ENCODE measurements around the gene EFCAB6.

Gene EFCAB6

DNA sequence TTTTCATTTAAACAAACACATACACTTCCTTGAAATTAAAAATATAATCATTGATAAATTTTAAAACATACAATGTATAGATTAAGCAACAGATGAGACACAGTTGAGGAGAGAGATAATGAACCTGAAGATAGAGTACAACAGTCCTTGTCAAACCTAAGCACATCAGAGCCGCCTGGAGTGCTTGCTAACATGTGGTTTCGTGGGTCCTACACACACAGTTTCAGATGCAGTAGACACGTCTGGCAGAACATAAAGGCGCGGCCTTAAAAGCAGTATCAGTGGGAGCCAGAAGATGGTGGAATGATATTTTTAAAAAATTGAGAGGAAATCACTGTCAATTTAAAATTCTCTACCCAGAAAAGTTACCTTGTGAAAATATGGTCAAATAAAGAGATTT is 265.9 kb downstream of the EFCAB6 start:
- no peak overlapping the region for H3K4me2 ChIP-seq (ENCODE audit: low read length)
- TF ChIP-seq, protein P1, sequence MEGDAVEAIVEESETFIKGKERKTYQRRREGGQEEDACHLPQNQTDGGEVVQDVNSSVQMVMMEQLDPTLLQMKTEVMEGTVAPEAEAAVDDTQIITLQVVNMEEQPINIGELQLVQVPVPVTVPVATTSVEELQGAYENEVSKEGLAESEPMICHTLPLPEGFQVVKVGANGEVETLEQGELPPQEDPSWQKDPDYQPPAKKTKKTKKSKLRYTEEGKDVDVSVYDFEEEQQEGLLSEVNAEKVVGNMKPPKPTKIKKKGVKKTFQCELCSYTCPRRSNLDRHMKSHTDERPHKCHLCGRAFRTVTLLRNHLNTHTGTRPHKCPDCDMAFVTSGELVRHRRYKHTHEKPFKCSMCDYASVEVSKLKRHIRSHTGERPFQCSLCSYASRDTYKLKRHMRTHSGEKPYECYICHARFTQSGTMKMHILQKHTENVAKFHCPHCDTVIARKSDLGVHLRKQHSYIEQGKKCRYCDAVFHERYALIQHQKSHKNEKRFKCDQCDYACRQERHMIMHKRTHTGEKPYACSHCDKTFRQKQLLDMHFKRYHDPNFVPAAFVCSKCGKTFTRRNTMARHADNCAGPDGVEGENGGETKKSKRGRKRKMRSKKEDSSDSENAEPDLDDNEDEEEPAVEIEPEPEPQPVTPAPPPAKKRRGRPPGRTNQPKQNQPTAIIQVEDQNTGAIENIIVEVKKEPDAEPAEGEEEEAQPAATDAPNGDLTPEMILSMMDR (IDR thresholded peaks at IDR 0.05; ENCODE audit: low read depth, low read length, poor library complexity, severe bottlenecking): no peak
- no peak for TF ChIP-seq EZH2phosphoT487 (IDR thresholded peaks at IDR 0.05; ENCODE audit: borderline replicate concordance, low read length)
- no peaks in the 10 kb centered on the region for H3K4me1 ChIP-seq (ENCODE audit: control insufficient read depth, low read length)
- no peaks in the 10 kb centered on the region for H3F3A ChIP-seq (ENCODE audit: control insufficient read depth, insufficient read depth)
- no peaks in the 10 kb centered on the region for H4K20me1 ChIP-seq (ENCODE audit: control insufficient read depth, insufficient read depth, low read depth, low read length)
- H3K27ac ChIP-seq (ENCODE audit: low read depth, low read length): no peak overlapping the region
- H3K27me3 ChIP-seq (ENCODE audit: control insufficient read depth, low read length): no peaks in the 10 kb centered on the region
- no peak overlapping the region for H3K4me3 ChIP-seq (ENCODE audit: low read length)
- H3K9me3 ChIP-seq (ENCODE audit: control insufficient read depth, insufficient read depth, low read length): no peaks in the 10 kb centered on the region
- no peaks in the 10 kb centered on the region for H3K9me2 ChIP-seq (replicated peaks; ENCODE audit: control insufficient read depth, low read length)
- H3K36me3 ChIP-seq (ENCODE audit: control insufficient read depth, low read length): no peaks in the 10 kb centered on the region
- no peaks in the 10 kb centered on the region for H3K79me2 ChIP-seq (ENCODE audit: control insufficient read depth, low read length)

GRCh38 chr22:43544289-43544673 is 267.8 kb downstream of the EFCAB6 start:
- Histone ChIP-seq H3F3A (ENCODE audit: control insufficient read depth, insufficient read depth) (no peaks in the 10 kb centered on the region), H3K4me2 (ENCODE audit: low read length) (no peak overlapping the region), H3K27me3 (ENCODE audit: control insufficient read depth, low read length) (no peaks in the 10 kb centered on the region), H3K36me3 (ENCODE audit: control insufficient read depth, low read length) (no peaks in the 10 kb centered on the region), H3K9me2 (replicated peaks; ENCODE audit: control insufficient read depth, low read length) (no peaks in the 10 kb centered on the region), H3K4me3 (ENCODE audit: low read length) (no peak overlapping the region), H3K9me3 (ENCODE audit: control insufficient read depth, insufficient read depth, low read length) (no peaks in the 10 kb centered on the region), H3K4me1 (ENCODE audit: control insufficient read depth, low read length) (no peaks in the 10 kb centered on the region), H4K20me1 (ENCODE audit: control insufficient read depth, insufficient read depth, low read depth, low read length) (no peaks in the 10 kb centered on the region), H3K27ac (ENCODE audit: low read depth, low read length) (no peak overlapping the region), H3K79me2 (ENCODE audit: control insufficient read depth, low read length) (no peaks in the 10 kb centered on the region)
- TF ChIP-seq, protein P1 (IDR thresholded peaks at IDR 0.05; ENCODE audit: low read depth, low read length, poor library complexity, severe bottlenecking): no peak
- TF ChIP-seq EZH2phosphoT487 (IDR thresholded peaks at IDR 0.05; ENCODE audit: borderline replicate concordance, low read length): no peak

DNA sequence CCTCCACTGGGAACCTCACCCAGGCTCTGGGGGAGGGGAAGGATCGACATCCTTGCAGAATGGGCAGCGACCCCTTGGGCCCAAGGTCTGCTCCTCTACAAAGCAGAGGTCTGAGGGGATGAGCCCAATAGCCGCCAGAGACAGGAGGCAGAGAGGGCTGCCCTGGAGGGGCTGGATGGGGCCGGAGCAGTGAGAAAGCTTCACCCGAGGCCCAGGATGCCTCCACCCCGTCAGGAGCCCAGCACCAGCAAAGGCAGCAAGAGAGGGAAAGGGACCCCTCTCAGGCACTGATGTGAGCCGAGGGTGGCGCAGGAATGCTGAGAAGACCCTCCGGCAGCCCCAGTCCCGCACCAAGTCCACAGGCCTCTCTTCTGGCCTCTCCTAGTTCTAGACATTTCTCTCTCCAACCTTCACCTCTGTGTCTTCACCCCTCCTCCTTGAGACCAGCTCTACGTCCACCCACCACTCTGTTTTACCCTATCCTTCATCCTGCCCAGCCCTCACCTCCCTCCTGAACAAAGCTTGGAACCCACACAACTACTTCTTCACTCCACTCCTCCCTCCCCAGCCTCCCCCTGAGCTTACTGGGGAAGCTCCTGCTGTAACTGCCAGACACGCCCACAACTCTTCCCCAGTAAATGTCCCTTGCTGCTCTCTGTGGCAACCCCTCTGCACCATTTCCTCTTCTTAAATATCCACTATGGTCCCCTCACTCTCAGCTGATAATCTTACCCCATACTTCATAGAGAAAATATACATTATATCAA is 268.4 kb downstream of the EFCAB6 start:
- no peaks in the 10 kb centered on the region for H3K36me3 ChIP-seq (ENCODE audit: control insufficient read depth, low read length)
- H4K20me1 ChIP-seq (ENCODE audit: control insufficient read depth, insufficient read depth, low read depth, low read length): no peaks in the 10 kb centered on the region
- H3K79me2 ChIP-seq (ENCODE audit: control insufficient read depth, low read length): no peaks in the 10 kb centered on the region
- TF ChIP-seq, protein P1 (IDR thresholded peaks at IDR 0.05; ENCODE audit: low read depth, low read length, poor library complexity, severe bottlenecking): no peak
- TF ChIP-seq EZH2phosphoT487 (IDR thresholded peaks at IDR 0.05; ENCODE audit: borderline replicate concordance, low read length): no peak
- H3K27ac ChIP-seq (ENCODE audit: low read depth, low read length): no peak overlapping the region
- H3K4me3 ChIP-seq (ENCODE audit: low read length): no peak overlapping the region
- no peak overlapping the region for H3K4me2 ChIP-seq (ENCODE audit: low read length)
- no peaks in the 10 kb centered on the region for H3K9me2 ChIP-seq (replicated peaks; ENCODE audit: control insufficient read depth, low read length)
- no peaks in the 10 kb centered on the region for H3K27me3 ChIP-seq (ENCODE audit: control insufficient read depth, low read length)
- no peaks in the 10 kb centered on the region for H3K9me3 ChIP-seq (ENCODE audit: control insufficient read depth, insufficient read depth, low read length)
- H3K4me1 ChIP-seq (ENCODE audit: control insufficient read depth, low read length): no peaks in the 10 kb centered on the region
- H3F3A ChIP-seq (ENCODE audit: control insufficient read depth, insufficient read depth): no peaks in the 10 kb centered on the region

Data from DOHH2 (cell line).